ENCODE results near the gene RALGPS1. TPM values are rescaled to one million over a fixed set of nuclear protein-coding genes. Genes with fewer than 3 reads are reported as not detected.

The RALGPS1 gene
- total and polyA plus RNA-seq, 2 of the 13 experiments (the other 11 are each of a cell fraction or from before 2014, with no cell fraction given), result 3.7 to 6.5 TPM

GRCh38 chr9:127122176-127123063, 207.8 kb downstream of the RALGPS1 start, which contains the start of gene ANGPTL2 (continued):
- no peak for TF ChIP-seq ATF4 (CRISPR knock-in tag; IDR thresholded peaks at IDR 0.05)
- TF ChIP-seq, protein P1, sequence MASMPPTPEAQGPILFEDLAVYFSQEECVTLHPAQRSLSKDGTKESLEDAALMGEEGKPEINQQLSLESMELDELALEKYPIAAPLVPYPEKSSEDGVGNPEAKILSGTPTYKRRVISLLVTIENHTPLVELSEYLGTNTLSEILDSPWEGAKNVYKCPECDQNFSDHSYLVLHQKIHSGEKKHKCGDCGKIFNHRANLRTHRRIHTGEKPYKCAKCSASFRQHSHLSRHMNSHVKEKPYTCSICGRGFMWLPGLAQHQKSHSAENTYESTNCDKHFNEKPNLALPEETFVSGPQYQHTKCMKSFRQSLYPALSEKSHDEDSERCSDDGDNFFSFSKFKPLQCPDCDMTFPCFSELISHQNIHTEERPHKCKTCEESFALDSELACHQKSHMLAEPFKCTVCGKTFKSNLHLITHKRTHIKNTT (CRISPR knock-in tag; IDR thresholded peaks at IDR 0.05), result no peak
- TF ChIP-seq, protein P2, sequence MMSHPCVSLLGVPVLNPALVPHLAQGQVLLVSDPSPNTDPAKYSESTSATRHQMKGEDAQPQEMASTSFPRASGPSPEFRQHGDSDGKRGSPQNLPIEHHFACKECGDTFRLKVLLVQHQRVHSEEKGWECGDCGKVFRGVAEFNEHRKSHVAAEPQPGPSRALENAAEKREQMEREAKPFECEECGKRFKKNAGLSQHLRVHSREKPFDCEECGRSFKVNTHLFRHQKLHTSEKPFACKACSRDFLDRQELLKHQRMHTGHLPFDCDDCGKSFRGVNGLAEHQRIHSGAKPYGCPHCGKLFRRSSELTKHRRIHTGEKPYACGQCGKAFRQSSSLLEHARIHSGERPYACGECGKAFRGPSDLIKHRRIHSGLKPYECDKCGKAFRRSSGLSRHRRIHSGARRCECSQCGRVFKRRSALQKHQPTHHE (CRISPR knock-in tag; IDR thresholded peaks at IDR 0.05; ENCODE audit: borderline replicate concordance), result no peak
- no peak for TF ChIP-seq PHB2 (IDR thresholded peaks at IDR 0.05; ENCODE audit: partially characterized antibody)
- TF ChIP-seq, protein P3, sequence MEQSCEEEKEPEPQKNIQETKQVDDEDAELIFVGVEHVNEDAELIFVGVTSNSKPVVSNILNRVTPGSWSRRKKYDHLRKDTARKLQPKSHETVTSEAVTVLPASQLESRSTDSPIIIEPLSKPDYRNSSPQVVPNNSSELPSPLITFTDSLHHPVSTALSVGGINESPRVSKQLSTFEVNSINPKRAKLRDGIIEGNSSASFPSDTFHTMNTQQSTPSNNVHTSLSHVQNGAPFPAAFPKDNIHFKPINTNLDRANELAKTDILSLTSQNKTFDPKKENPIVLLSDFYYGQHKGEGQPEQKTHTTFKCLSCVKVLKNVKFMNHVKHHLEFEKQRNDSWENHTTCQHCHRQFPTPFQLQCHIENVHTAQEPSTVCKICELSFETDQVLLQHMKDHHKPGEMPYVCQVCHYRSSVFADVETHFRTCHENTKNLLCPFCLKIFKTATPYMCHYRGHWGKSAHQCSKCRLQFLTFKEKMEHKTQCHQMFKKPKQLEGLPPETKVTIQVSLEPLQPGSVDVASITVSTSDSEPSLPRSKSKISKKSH (CRISPR knock-in tag; IDR thresholded peaks at IDR 0.05; ENCODE audit: borderline replicate concordance), result no peak

Data from HepG2 (cell line).